ENCODE data around the gene FBXO42.
A peak's percentile ranks its signal among the peaks of the same experiment; 100 is the strongest.
"Not testable (repeated sequence)": the region's sequence is repeated elsewhere in the genome, so short reads cannot be mapped to it uniquely, and the experiment has no call there.

FBXO42 gene

DNA sequence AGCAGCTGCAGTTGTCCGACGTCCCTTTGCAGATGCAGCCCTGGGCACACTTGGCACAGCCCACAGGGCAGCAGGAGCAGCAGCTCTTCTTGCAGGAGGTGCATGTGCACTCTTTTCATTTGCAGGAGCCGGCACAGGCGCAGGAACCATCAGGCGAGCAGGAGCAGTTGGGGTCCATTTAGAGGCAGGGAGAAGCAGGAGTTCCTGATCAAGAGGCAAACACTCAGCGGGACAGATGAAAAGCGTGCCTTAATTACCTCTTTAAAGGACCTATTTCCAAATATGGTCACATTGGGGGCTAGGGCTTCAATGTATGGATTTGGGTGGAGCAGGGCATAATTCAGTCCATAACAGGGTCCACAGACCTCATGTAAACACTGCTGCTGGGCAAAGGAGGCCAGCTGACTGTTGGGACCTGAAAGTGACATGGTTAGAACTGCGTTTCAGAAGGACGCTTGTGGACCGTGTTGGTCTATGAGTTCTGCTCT lies 111.0 kb downstream of the FBXO42 start:
- no peak for DNase-seq

DNA sequence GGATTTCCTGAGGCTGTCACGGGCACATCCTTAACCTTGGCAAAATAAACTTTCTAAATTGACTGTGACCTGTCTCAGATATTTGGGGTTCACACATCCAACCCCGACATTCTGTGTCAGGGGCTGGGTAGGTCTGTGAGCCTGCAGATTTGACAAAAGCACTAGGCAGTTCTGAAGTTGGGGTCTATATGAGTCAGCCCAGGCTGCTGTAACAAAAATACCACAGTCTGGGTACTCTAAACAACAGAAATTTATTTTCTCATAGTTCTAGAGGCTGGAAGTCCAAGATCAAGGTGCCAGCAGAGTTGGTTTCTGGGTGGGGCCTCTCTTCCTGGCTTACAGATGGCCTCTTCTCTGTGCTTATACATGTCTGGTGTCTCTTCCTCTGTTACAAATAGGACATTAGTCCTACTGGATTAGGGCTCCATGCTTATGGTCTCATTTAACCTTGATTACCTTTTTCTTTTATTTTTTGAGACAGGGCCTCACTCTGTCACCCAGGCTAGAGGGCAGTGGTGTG lies 112.2 kb downstream of the FBXO42 start:
- DNase-seq: no peak

DNA sequence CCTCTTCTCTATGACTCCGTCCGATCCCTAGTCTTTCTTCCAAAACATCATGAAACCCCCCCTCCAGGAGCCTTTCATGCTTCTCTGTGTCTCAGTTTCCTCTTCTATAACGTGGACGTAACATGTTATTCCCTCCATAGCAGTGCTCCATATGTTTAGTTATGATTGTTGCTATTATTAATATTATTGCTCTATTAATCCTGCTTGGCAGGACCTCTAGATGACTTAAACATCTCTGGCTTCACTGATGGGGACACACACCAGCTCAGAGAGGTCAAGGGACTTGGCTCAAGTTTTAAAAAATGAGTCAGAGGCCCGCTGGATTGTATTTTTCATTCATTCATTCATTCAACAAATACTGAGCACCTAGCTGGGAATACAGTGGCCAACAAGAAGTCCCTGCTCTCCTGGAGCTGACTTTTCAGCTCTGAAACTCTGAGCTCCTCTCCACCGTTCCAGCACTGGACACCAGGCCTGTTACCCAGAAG lies 114.9 kb downstream of the FBXO42 start:
- DNase-seq: no peak

DNA sequence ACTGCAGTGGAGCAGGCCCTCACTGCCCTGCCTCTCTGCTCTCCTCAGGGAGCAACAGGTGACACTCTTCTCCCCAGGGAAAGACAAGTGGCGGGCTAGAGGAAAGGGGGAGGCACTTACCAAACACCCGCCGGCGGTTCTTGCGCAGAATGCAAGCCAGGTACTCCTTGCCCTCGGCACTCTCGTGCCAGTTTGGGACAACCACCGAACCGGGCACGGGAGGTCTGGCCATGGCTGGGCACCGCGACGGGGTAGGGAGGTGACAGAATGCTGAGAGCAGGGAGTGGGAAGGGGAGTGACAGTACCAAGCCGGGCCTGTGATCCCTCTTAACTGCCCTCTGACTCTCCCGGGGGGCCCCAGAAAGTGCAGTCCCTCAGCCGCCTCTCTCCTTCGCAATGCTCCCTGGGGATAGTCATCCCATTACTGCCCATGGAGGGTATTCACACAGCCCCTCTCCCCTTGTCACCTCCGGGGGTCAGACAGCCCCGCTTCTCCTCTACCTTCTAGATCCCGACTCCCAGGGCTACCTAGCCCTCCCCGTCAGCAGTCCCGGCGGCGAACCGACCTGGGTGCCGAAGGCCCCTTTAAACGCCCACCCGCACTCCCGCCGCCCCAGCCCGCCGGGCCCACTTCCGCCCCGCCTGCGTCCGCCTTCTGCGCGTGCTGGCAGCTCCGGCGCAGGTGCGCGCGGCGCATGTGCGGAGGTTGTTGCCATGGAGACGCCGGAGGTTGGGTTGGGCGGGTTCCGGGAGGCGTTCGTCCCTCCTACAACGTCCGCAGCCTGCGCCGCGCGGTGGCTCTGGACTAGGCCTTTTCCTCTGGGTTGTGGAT lies 115.6 kb downstream of the FBXO42 start, which contains the start of gene CPLANE2:
TSS of gene CPLANE2 (minus strand) at position 673 of the 832 bp plus-strand sequence. CDS start at position 232, 441 bp downstream.
- DNase-seq: peak; percentile 96

DNA sequence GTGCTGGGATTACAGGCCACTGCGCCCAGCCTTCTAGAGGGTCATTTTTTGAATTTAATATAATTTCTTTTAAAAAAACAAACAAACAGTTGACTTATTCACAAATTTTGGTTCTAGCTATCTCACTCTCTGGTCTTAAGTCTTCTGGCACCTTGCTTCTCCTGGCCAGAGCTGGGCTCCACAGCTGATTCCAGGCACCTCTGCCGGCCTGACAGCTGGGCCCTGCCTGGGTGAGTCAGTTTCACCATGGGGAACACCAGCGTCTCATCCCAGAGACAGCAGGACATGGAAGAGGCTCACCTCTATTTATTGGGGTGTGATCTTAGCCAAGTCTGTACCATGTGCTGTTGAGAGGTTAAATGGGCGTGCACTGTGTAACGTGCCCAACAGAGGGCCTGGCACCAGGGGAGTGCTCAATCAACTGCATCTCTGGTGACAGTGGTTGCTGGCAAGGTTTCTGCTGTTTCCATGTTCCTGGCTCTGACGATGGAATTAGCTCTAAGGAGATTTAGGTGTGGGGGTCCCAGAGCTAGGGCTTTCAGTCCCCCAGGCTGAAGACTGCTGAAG lies 116.3 kb downstream of the FBXO42 start:
- DNase-seq: peak; percentile 63

DNA sequence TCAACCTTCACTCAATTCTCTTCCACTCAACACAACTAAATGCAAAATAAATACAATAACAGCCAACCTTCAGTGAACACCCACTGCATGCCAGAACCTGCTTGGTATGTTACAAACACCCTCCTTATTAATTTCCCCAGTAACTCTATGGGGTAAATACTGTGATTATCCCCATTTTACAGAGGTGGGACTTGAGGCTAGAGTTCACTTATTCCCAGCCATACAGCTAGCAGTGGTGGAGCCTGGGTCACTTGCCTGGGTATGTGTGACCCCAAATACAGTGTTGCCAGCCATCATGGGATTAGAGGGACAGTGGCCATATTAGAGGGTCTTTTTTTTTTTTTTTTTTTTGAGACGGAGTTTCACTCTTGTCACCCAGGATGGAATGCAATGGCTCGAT lies 116.9 kb downstream of the FBXO42 start:
- no peak for DNase-seq

DNA sequence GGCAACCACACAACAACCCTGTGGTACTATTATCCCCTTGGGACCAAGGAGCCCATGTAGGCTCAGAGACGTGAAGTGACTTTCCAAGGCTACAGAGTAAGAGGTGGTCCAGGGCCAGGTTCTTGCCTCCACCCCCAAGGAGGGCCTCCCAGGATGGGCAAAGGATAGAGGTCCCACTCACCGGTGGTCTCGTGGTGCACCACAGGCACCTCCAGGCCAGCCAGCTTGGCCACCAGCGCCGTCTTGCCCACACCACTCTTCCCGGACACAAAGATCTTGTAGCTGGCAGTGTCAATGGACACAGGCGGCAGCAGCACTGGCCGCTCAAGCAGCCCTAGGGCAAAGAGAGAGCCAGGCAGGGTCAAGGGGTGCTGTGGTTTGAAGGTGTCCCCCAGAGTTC lies 118.8 kb downstream of the FBXO42 start:
- no peak for DNase-seq

DNA sequence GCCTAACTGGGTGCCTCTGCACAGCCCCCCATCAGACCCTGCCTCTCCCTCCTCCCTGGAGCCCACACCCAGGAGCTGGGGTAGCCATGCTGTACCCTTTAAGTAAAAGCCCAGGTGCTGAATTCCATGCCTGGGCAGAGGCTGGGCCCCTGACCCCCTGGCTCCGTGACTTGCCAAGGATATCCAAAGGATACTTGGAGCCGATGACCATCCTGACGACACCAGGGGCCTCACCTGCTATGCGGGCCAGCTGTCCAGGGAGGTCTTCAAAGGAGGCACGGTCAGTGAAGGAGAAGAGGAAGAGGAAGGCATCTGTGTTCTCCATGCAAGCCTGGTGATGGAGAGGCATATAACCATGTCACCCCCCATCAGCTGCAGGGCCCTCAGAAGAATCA lies 120.0 kb downstream of the FBXO42 start:
- no peak for DNase-seq

DNA sequence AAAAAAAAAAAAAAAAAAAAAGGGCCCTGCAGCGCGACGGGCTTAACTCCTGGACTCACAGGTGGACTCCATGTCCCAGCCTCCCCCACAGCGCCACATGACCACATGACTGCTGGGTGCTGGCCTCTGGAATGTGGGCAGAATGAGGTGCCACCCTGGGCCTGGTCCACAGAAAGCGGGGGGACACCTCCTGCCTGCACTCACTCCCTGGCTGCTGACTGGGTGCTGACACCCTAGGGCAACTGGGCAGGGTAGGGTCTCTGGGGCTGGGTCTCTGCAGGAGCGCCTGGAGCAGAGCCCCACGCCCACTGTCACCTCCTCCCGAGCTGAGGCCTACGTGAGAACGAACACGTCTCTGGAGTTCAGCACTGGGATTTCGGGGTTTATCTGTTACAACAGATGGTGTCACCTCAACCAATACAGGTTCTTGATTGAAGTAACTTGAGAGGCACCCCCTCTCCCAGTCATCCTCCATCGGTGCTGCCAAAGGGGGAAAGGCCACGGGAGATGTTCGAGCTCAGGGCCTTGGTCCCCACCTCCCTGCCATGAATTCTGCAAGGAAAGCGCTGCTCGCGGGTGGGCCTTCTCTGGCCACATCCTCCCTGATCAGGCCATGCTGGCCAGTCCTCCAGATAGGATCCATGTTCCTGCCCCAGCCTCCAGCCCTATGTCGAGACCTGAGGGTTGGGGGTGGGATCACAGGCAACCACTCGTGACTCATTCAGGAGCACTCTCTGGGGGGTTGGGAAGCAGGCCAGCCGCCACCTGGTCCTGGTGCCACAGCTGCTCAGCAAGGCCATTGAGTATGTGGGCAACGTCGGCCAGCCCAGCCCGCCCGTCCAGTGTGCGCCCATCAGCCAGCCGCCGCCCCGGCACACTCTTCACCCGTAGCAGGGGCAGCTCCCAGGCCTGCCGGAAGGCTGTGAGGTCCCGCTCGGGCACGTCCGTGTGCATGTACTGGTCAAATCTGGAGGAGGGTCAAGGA lies 120.7 kb downstream of the FBXO42 start:
- no peak for DNase-seq

DNA sequence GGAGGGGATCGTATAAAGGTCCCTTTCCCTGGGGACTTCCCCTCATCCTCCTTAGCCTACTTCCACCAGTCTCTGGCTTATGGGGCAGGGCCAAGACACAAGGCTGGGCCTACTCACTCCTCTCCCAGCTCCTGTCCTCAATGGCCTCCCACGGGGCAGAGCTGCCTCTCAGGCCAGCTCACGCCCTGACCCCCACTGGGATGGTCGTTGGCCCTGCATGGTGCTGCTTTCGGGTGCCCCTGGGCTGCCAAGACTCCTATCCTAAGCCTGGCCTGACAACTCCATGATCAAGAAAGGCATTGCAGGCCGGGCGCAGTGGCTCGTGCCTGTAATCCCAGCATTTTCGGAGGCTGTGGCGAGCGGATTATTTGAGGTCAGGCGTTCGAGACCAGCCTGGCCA lies 121.5 kb downstream of the FBXO42 start:
- DNase-seq: no peak

DNA sequence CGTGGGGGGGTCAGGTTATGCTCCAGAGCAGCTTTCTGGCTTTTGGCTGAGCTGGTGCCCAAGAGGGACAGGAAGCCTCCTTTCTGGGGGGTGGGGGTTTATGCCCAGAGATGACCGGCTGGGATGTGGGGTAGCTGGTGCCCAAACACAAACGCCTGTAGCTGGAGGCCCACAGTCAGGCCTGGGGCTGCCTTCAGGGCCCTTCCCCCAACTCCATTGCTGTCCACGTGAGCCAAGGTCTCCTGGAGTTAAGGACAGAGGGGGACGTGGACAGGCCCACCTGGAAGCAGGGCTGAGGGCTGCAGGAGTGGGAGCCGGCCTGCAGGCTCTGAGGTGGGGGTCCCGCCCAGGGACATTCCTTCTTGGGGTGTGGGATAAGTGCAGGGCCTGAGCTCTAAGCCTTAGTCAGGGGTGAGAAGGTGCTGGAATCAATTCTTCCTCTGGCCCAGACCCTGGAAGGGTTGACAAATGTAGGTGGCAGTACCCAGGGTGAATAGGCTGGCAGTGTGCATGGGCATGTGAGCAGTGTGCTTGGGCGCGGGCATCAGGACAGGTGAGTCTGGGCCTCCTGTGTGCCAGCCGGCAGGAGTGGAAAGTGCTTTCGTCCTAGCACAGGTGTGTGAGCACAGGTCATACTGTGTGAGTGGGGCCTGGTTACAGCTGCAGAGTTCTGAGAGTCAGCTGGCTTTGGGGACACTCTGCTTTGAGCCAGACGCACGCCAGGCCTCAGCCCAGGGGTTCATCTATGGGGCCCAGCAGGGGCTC lies 122.1 kb downstream of the FBXO42 start:
- no peak for DNase-seq

DNA sequence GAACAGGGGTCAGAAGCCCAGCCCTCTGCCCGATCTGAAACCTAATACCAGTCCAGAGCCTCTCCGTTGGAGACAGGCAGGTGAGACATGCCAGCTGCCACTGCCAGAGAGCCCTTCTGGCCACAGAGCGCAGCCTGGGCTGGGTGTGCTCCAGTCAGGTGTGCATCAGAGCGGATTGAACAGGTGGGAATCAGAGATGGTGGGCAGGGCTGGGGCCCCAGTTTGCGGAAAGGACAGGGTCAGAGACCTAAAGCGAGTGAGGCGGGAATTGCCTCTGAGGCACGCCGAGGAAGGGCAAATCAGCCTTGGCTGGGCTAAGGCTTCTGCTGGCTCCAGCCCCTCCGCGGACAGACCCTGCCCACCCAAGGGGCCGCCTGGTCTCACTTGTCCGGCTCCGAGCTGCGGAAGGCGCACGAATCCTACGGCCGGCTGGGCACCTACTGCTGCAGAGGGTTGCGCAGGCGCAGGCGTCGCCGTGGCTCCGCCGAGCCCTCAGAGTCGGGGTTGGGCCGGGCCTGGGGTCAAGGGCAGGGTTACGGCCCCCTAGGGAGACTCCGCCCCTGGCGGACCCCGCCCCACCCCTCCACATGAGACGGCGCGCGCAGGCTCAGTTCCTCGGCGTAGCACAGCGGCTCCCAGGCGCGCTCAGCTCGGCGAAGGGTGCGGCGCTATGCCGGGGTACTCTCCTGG lies 125.6 kb downstream of the FBXO42 start:
- DNase-seq: no peak

DNA sequence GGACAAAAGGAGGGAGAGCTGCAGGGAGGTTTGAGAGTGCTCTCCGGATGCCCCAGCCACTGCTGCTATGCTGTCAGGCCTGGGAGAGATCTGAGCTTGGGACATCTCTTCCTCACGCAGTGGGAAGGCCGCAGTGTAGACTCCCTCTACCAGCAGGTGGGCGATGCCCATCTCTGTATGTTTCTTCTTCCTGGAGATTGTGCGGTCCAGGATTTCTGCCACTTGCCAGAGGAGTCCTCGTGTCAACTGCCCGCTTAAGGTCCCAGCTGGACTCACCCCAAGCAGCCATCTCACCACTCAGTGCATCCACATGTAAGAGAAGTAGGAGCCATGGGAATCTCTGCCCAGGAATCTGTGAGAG lies 126.2 kb downstream of the FBXO42 start:
- DNase-seq: no peak

DNA sequence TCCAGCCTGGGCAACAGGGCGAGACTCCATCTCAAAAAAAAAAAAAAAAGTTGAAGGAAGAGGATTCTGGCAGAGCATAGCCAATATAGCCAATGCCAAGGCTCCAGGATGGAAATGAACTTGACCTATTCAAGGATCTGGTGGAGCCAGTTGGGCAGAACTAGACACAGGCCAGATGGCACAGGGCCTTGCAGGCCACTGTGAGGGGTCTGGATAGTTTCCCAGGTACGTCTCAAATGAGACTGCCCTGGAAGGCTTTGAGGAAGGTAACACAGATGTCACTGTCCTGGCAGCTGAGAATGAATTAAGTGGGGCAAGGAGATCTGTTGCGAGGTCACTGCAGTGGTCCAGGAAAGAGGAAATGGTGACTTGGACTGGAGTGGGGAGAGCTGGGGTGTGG lies 127.8 kb downstream of the FBXO42 start:
- no peak for DNase-seq

DNA sequence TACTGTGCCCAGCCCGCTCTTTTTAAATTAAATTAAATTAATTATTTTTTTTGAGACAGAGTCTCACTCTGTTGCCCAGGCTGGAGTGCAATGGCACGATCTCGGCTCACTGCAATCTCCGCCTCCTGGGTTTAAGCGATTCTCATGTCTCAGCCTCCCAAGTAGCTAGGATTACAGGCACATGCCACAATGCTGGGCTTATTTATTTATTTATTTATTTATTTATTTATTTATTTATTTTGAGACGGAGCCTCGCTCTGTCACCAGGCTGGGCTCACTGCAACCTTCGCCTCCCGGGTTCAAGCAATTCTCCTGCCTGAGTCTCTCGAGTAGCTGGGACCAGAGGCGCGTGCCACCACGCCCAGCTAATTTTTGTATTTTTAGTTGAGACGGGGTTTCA lies 129.6 kb downstream of the FBXO42 start:
- not testable (repeated sequence) for DNase-seq

DNA sequence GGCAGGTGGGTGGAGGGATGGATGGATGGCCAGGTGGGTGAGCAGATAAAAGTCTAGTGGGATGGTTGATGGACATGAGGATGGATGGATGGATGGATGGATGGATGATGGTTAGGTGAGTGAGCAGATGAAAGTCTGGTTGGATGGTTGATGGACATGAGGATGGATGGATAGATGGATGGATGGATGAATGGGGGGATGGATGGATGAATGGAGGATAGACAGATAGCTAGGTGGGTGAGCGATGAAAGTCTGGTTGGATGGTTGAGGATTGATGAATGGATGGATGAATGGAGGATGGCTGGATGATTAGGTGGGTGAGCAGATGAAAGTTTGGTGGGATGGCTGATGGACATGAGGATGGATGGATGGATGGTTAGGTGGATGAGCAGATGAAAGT lies 130.8 kb downstream of the FBXO42 start:
- no peak for DNase-seq

DNA sequence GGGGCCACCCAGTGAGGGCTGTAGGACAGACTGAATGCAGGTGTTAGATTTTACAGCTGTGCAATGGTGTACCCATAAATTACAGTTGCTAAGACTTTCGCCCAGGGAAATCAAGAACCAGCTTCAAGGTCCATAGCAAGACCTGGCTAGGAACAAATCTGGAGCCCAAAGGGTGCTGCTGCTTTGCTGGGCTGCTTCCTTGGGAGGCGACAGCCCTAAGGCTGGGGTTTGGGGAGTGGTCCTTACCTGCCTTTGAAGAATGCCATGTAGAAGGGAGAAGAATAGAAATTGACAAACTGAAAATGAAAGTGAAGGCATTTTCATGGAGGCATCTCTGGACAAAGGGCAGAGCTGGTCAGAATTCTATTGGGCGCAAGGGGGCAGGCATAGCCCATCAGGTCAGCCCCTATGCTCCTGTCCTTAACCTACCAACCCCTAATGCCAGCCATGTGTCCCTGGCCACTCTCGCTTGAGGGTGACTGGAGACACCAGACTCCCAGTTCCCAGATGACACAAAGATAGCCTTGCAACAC lies 132.2 kb downstream of the FBXO42 start:
- no peak for DNase-seq

DNA sequence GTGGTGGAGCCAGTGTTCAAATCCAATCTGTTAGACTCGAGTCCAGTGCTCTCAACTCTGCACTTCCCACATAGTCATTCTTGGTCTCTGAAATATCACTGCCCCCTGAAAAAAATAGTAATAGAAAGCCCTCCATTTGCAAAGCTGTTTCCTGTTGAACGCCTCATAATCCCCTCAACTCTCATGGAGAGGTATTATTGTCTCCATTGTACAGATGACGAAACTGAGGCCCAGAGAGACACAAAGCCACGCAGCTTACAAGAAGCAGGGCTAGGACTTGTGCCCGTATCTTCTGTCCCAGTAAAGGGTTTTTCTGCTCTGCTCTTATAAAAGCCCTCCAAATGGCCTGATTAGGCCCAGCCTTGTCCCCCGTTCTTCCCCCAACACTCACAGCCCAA lies 133.6 kb downstream of the FBXO42 start:
- DNase-seq: no peak

DNA sequence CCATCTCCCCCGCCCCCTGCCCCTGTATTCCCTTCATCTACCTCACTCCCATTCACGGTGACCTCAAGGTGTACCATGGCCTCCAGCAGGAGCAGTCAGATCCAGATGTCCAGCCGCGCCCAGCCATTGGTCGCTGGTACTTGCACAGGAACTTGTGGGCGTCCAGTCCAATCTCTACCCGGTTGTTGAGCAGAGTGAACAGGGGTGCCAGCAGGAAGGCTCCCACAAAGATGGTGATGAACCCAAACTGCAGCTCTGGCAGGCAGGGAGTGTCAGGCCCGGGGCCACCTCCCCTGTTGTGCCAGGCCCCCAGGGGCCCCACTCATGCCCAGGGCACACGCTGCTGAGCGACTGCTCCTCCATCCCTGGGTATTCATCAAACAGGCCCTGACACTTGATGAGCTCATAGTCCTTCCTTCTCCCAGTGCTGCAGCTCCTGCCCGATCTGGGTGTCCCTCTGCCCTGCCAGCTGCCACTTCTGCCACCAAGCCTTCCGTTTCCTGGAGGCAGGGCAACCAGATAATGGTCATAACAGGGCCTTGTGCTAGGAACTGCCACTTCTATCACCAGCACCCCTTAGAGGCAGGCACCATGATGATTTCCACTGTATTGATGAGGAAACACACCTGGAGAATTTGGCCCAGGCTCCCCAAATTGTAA lies 134.1 kb downstream of the FBXO42 start:
- DNase-seq: no peak

DNA sequence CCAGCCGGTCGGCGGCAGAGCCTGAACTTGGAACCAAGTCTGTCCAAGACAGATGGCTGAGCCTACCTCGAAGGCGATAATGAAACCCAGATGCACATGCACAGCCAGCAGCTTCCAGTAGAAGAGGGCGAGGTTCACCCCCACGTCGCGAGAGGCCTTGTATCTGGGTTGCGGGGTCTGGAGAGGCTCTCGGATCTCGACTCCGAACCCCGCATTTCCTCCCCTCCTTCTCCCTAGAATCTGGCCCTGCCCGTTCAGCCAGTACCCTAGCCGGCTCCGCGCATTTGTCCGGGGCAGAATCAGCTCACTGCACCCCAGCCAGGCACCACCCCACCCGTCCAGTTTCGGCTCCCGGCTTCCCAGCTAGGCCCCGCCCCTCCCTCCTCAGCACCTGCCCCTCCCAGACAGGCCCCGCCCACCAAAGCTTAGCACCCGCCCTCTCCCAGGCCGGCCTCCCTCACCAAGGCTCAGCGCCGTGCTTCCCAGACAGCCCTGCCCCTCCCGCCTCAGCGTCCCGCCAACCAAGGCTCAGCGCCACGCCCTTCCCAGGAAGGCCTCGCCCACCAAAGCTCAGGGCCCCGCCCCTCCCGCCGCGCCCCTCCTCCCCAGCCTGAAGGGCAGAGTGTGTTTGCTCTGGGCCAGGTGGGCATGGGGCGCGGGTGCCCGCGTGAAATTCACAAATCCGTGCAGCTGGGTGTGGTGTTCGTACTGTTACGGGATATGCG lies 135.1 kb downstream of the FBXO42 start:
- DNase-seq: peak; percentile 97

Measured in CD4-positive, alpha-beta T cell treated with Interleukin-10 for 1 hour (primary cell).